Activated naive CD4-positive, alpha-beta T cell treated with anti-CD3 and anti-CD28 coated beads for 36 hours (primary cell): ENCODE data around the gene PDK1. TPM values are rescaled to one million over a fixed set of nuclear protein-coding genes. Genes with fewer than 3 reads are reported as not detected.
A peak's percentile ranks its signal among the peaks of the same experiment; 100 is the strongest.

ENCODE experiments used
- CTCF ChIA-PET: fragments of 350-600 bp; sonication (Branson Sonifier 250); formaldehyde crosslinking; loops from one replicate; lab custom pipeline; 2021; ENCODE audit warnings: antibody characterized with exemption; lab: Charles Lee
- DNase-seq: peaks from one replicate; pipeline ENCODE4 v3.0.0-alpha.2; 2020
- H3K27ac Mint-ChIP-seq: one replicate; pipeline ENCODE4 v1.8.0; 2021; ENCODE audit warnings: mild to moderate bottlenecking, mixed read lengths
- H3K27me3 Mint-ChIP-seq: one replicate; pipeline ENCODE4 v1.8.0; 2021; ENCODE audit warnings: low read depth, mixed read lengths
- H3K36me3 Mint-ChIP-seq: one replicate; pipeline ENCODE4 v1.8.0; 2021; ENCODE audit warnings: low read depth, mixed read lengths
- H3K4me1 Mint-ChIP-seq: one replicate; pipeline ENCODE4 v1.8.0; 2021; ENCODE audit warnings: low read depth, mixed read lengths
- H3K4me3 Mint-ChIP-seq: one replicate; pipeline ENCODE4 v1.8.0; 2021; ENCODE audit warnings: mild to moderate bottlenecking, moderate library complexity, mixed read lengths
- H3K9me3 Mint-ChIP-seq: one replicate; pipeline ENCODE4 v1.8.0; 2021; ENCODE audit warnings: mixed read lengths
- intact Hi-C: fragments of 100-400 bp; cut with micrococcal nuclease; formaldehyde crosslinking; loops from one replicate; pipeline ENCODE4 v1.15.1; 2023
- total RNA-seq, 2 experiments: library from RNA; stranded (reverse); gene quantifications; one replicate each; pipeline ENCODE4 v1.2.3, GENCODE V29; 2021

Gene PDK1
- total RNA-seq, 2 experiments from 2014 or later = 31.9 to 35.3 TPM

GRCh38 chr2:172555272-172555521 is 693 bp upstream of the PDK1 start:
- peak overlapping the region; percentile 93 for H3K4me3 Mint-ChIP-seq
- H3K27ac Mint-ChIP-seq = peak overlapping the region; percentile 94
- DNase-seq = no peak
- intact Hi-C loops = loop anchor here (1.0 to 10.0 kb wide), 6 partner anchors 43 to 868 kb away; partner anchors contain the start of genes DLX2, DYNC1I2, METAP1D and SLC25A12
- H3K27me3 Mint-ChIP-seq = no peaks in the 10 kb centered on the region
- H3K4me1 Mint-ChIP-seq = peaks cover 55% of the 10 kb centered on the region
- CTCF ChIA-PET = interaction anchor here (1.3 kb wide), 2 partner anchors 9 to 22 kb away, joined by 3 read pairs; no protein-coding TSS in a partner anchor
- no peaks in the 10 kb centered on the region for H3K9me3 Mint-ChIP-seq
- peaks cover 11% of the 10 kb centered on the region for H3K36me3 Mint-ChIP-seq

DNA sequence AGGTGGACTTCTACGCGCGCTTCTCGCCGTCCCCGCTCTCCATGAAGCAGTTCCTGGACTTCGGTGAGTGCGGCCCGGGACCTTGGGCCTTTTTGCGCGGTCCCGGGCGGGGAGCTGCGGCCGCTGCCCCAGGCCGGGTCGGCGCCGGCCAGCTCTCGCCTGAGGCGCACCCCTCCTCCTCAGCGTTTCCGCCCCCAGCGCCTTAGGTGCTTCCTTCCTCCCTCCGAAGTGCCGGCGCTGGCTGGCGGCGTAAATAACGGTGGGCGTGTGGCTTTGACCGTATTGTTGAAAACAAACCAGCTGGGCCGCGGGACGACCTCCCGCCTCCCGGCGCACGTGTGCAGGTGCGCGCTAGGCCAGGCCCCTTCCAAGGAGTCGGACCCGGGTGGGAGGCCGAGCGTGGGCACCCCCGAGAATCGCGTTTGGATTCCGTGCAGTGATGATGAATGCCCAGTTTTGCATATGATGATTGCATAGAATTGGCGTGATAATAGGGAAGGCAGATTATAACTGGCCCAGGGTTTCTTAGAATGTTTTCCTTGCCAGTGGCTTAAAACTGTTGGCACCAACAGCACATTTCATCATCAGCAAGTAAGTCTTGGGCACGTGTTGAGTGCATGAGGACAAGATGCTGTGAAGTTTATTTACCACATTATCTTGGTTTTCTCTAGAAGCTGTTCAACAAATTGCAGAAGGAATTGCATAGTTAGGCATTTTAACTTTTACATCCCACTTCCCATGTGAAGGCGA is 569 bp downstream of the PDK1 start:
- Mint-ChIP-seq H3K4me1 (peaks cover 55% of the 10 kb centered on the region), H3K27me3 (no peaks in the 10 kb centered on the region), H3K36me3 (peaks cover 11% of the 10 kb centered on the region), H3K9me3 (no peaks in the 10 kb centered on the region), H3K27ac (peak overlapping the region; percentile 88), H3K4me3 (peak overlapping the region; percentile 89)
- DNase-seq = peak; percentile 71
- CTCF ChIA-PET = interaction anchor here (0.6 to 0.7 kb wide), 2 partner anchors 61 to 130 kb away, joined by 4 read pairs; no protein-coding TSS in a partner anchor
- intact Hi-C loops = loop anchor here (1.0 to 10.0 kb wide), 11 partner anchors 18 to 1122 kb away; partner anchors contain the start of genes DCAF17, DLX2, HAT1 and METAP1D

- Mint-ChIP-seq H3K4me3 (peak overlapping the region; percentile 44), H3K9me3 (no peaks in the 10 kb centered on the region), H3K4me1 (peaks cover 58% of the 10 kb centered on the region), H3K27me3 (no peaks in the 10 kb centered on the region), H3K36me3 (peaks cover 21% of the 10 kb centered on the region), H3K27ac (no peak overlapping the region)
- intact Hi-C loops = loop anchor here (5.0 to 10.0 kb wide), 4 partner anchors 46 to 664 kb away; partner anchors contain the start of genes DLX2, METAP1D and SLC25A12
- DNase-seq = no peak
- CTCF ChIA-PET = no interaction called here
Measured at GRCh38 chr2:172558372-172558771, 2.5 kb downstream of the PDK1 start.

DNA sequence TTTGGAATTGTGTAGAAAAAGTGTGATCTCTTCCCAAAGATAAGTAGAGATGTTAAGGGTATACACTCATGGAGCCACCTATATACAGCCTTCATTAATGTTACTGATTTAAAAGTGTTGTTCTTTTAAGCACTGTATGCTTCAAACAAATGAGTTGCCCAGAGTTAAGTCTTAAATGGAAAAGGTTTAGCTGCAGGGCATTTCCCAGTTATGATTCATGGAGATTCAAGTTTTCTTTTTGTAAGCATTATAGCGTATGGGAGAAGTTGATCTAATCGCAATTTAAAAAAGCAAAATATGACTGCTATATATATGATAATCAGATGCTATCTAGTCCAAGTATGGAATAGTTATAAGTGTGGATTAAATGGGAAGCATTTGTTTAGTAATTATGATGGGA is 4.8 kb downstream of the PDK1 start:
- Mint-ChIP-seq H3K4me1 (peaks cover 49% of the 10 kb centered on the region), H3K4me3 (no peak overlapping the region), H3K36me3 (peaks cover 29% of the 10 kb centered on the region), H3K9me3 (no peaks in the 10 kb centered on the region), H3K27me3 (no peaks in the 10 kb centered on the region), H3K27ac (no peak overlapping the region)
- no peak for DNase-seq
- CTCF ChIA-PET = no interaction called here
- intact Hi-C loops = no loop called here

- no peak overlapping the region for H3K4me3 Mint-ChIP-seq
- H3K9me3 Mint-ChIP-seq = no peaks in the 10 kb centered on the region
- CTCF ChIA-PET = no interaction called here
- intact Hi-C loops = no loop called here
- H3K4me1 Mint-ChIP-seq = peaks cover 51% of the 10 kb centered on the region
- H3K27ac Mint-ChIP-seq = no peak overlapping the region
- peaks cover 33% of the 10 kb centered on the region for H3K36me3 Mint-ChIP-seq
- H3K27me3 Mint-ChIP-seq = no peaks in the 10 kb centered on the region
- no peak for DNase-seq
Measured at GRCh38 chr2:172561270-172561669, 5.4 kb downstream of the PDK1 start.

GRCh38 chr2:172562298-172562697 is 6.4 kb downstream of the PDK1 start:
- intact Hi-C loops = no loop called here
- Mint-ChIP-seq H3K4me3 (no peak overlapping the region), H3K9me3 (no peaks in the 10 kb centered on the region), H3K27ac (no peak overlapping the region), H3K36me3 (peaks cover 38% of the 10 kb centered on the region), H3K4me1 (peaks cover 56% of the 10 kb centered on the region), H3K27me3 (no peaks in the 10 kb centered on the region)
- CTCF ChIA-PET = no interaction called here
- no peak for DNase-seq

- no peak overlapping the region for H3K27ac Mint-ChIP-seq
Measured at GRCh38 chr2:172564376-172564775, 8.5 kb downstream of the PDK1 start.

GRCh38 chr2:172571245-172571644 is 15.4 kb downstream of the PDK1 start:
- no peak for DNase-seq
- Mint-ChIP-seq H3K9me3 (peaks cover 18% of the 10 kb centered on the region), H3K27me3 (no peaks in the 10 kb centered on the region), H3K27ac (no peak overlapping the region), H3K4me1 (peaks cover 34% of the 10 kb centered on the region), H3K36me3 (peaks cover 66% of the 10 kb centered on the region), H3K4me3 (no peak overlapping the region)
- CTCF ChIA-PET = interaction anchor here (0.7 kb wide), 1 partner anchor 1377 kb away, joined by 3 read pairs; no protein-coding TSS in a partner anchor
- intact Hi-C loops = no loop called here

More at GRCh38 chr2:172564376-172564775, 8.5 kb downstream of the PDK1 start:
- Mint-ChIP-seq H3K9me3 (no peaks in the 10 kb centered on the region), H3K36me3 (peaks cover 41% of the 10 kb centered on the region), H3K4me1 (peaks cover 50% of the 10 kb centered on the region), H3K4me3 (no peak overlapping the region), H3K27me3 (no peaks in the 10 kb centered on the region)
- no peak for DNase-seq
- intact Hi-C loops = no loop called here
- CTCF ChIA-PET = interaction anchor here (0.6 to 0.8 kb wide), 2 partner anchors 23 to 389 kb away, joined by 4 to 6 read pairs; no protein-coding TSS in a partner anchor

- Mint-ChIP-seq H3K36me3 (peaks cover 67% of the 10 kb centered on the region), H3K27me3 (no peaks in the 10 kb centered on the region), H3K4me3 (no peak overlapping the region), H3K27ac (no peak overlapping the region), H3K9me3 (peaks cover 23% of the 10 kb centered on the region), H3K4me1 (peaks cover 29% of the 10 kb centered on the region)
- CTCF ChIA-PET = no interaction called here
- no peak for DNase-seq
- intact Hi-C loops = no loop called here
Measured at GRCh38 chr2:172572981-172573380, 17.1 kb downstream of the PDK1 start.

DNA sequence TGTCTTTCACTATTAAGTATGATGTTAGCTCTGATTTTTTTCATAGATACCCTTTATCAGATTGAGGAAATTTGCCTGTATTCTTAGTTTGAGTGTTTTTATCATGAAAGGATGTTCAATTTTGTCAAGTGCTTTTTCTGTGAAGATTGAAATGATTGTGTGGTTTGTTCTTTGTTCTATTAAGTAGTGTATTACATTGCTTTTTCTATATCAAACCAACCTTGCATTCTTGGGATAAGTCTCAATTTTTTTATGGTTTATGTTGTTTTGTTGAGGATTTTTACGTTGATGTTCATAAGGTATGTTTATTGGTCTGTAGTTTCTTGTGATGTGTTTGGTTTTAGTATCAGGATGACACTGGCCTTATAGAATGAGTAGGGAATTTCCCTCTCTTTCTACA is 19.1 kb downstream of the PDK1 start:
- no peak overlapping the region for H3K27ac Mint-ChIP-seq
- intact Hi-C loops = loop anchor here (2.0 kb wide), 1 partner anchor 18 kb away; the partner anchor contains the start of gene PDK1
- H3K27me3 Mint-ChIP-seq = no peaks in the 10 kb centered on the region
- H3K36me3 Mint-ChIP-seq = peaks cover 73% of the 10 kb centered on the region
- no peak for DNase-seq
- H3K4me1 Mint-ChIP-seq = peaks cover 32% of the 10 kb centered on the region
- CTCF ChIA-PET = interaction anchor here (1.4 kb wide), 1 partner anchor 18 kb away, joined by 3 read pairs; no protein-coding TSS in a partner anchor
- H3K4me3 Mint-ChIP-seq = no peak overlapping the region
- peaks cover 27% of the 10 kb centered on the region for H3K9me3 Mint-ChIP-seq

DNA sequence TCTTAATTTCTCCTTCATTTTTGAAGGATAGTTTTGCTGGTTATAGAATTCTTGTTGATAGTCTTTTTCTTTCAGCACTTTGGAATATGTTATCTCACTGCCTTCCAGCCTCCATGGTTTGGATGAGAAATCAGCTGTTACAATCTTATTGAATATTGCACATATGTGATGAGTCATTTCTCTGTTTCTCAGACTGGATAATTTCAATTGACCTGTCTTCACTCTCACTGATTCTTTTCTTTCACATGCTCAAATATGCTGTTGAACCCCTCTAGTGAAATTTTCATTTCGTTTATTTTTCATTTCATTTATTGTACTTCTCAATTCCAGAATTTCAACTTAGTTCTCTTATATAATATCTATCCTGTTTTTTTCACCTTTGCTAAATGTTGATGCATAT is 22.2 kb downstream of the PDK1 start:
- H3K27me3 Mint-ChIP-seq = no peaks in the 10 kb centered on the region
- H3K4me1 Mint-ChIP-seq = peaks cover 45% of the 10 kb centered on the region
- DNase-seq = no peak
- intact Hi-C loops = loop anchor here (1.0 kb wide), 1 partner anchor 11 kb away; no protein-coding TSS in a partner anchor
- H3K27ac Mint-ChIP-seq = peak overlapping the region; percentile 27
- peaks cover 66% of the 10 kb centered on the region for H3K36me3 Mint-ChIP-seq
- CTCF ChIA-PET = no interaction called here
- H3K9me3 Mint-ChIP-seq = peaks cover 26% of the 10 kb centered on the region
- H3K4me3 Mint-ChIP-seq = no peak overlapping the region

GRCh38 chr2:172578860-172579512 is 23.1 kb downstream of the PDK1 start:
- Mint-ChIP-seq H3K27ac (no peak overlapping the region), H3K9me3 (peaks cover 22% of the 10 kb centered on the region), H3K4me1 (peaks cover 46% of the 10 kb centered on the region), H3K36me3 (peaks cover 61% of the 10 kb centered on the region), H3K4me3 (no peak overlapping the region), H3K27me3 (no peaks in the 10 kb centered on the region)
- no peak for DNase-seq
- CTCF ChIA-PET = no interaction called here
- intact Hi-C loops = loop anchor here (1.0 kb wide), 1 partner anchor 12 kb away; no protein-coding TSS in a partner anchor
